Left ventricle myocardium superior (tissue), 1 donor: Measurements from ENCODE around the gene GIMAP6. TPM values are rescaled to one million over a fixed set of nuclear protein-coding genes. Genes with fewer than 3 reads are reported as not detected.
"Not testable (repeated sequence)": the region's sequence is repeated elsewhere in the genome, so short reads cannot be mapped to it uniquely, and the experiment has no call there.

Experiments
- ATAC-seq: fragments of 200-7000 bp; cut with Tn5 transposase; one replicate; pipeline ENCODE4 v1.9.1; 2020; ENCODE audit warnings: mild to moderate bottlenecking, moderate library complexity
- DNase-seq: peaks from one replicate; pipeline ENCODE4 v3.0.0-alpha.2; 2020
- intact Hi-C: fragments of 100-400 bp; cut with micrococcal nuclease; formaldehyde crosslinking; loops from one replicate; pipeline ENCODE4 v1.11.0; 2022
- total RNA-seq: library from RNA; stranded (reverse); fragmentation: NEBNext Ultra II Directional; extraction: Animal tissue kit (Norgen Biotek cat#: 25700); gene quantifications from one replicate; pipeline ENCODE4 v1.2.1, GENCODE V29; 2021
- donor health status: DM: no; HTN: yes; CAD: no; lungs with severe emphysema.

Gene GIMAP6
- total RNA-seq, 1 donor from 2014 or later = 31.5 TPM

DNA sequence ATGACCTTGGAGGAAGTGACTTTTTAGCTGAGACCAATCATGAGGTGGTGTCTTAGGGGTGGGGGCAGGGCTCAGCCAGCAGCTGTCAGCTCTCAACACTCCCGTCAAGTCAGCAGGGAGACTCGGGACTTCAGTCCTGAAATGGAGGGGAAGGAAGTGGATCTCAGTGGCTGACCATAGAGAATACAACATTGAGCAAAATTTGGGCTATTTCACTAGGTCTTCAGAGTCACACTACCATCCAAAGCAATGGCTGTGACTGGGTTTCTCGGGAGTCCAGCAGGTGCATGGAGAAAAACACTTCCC, 16.8 kb upstream of the GIMAP6 start:
- ATAC-seq (peak; percentile 42), DNase-seq (no peak)
- intact Hi-C loops = no loop called here

GRCh38 chr7:150648353-150649079, 16.3 kb upstream of the GIMAP6 start:
- DNase-seq (no peak), ATAC-seq (peak; percentile 39)
- intact Hi-C loops = no loop called here

DNA sequence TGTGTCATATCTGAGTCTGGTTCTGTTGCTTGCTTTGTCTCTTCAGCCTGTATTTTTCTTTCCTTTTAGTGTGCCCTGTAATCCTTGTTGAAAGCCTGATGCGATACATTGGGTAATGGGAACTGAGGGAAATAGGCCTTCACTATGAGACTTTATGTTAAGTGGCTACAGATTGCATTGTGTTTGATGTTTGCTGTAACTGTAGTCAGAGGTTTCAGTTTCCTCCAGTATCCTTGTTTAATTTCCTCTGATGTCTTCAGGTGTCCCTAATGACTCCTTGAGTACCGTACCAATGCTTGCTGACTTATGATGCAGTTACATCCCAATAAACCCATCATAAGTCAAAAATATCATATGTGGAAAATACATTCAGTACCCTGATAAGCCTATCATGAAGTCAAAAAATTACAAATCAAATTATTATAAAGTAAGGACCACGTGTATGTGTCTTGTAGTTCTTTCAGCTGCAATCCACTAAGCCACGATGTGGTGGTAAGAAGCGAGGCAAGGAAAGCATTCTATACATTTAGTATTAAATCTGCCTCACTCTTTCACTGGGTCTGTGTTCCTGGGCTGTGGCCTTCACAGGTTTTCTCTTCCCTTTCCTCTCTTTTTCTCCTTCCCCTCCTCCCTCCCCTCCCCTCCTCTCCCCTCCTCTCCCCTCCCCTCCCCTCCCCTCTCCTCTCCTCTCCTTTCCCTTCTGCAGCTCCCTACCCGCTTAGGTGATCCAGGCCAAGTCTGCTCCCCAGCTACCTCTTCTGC, 13.3 kb upstream of the GIMAP6 start:
- ATAC-seq (no peak), DNase-seq (no peak)

GRCh38 chr7:150642926-150643325, 10.7 kb upstream of the GIMAP6 start:
- intact Hi-C loops = no loop called here
- no peak for DNase-seq
- no peak for ATAC-seq

More for the DNA sequence above, 13.3 kb upstream of the GIMAP6 start:
- intact Hi-C loops = no loop called here

- DNase-seq = no peak
- intact Hi-C loops = no loop called here
- ATAC-seq = no peak
Measured at GRCh38 chr7:150641854-150642253, 9.7 kb upstream of the GIMAP6 start.

DNA sequence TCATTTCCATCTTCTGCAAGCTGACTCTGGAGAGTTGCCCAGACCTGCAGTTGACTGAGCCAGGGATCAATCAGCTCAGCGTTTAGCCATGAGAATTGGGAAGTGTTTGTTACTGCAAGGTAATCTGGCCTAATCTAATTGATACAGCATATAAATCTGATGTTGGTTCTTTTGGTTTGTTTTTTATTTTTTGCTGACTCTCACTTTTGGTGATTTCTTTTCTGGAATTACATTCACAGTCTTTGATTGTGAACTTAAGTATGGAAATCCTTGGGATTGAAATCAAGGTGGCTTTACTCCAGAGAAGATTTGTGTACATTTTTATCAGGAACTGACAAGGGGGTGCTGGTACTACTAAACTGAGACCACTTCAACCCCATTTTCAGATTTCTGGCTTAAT, 1.7 kb upstream of the GIMAP6 start:
- intact Hi-C loops = no loop called here
- DNase-seq = no peak
- no peak for ATAC-seq

- intact Hi-C loops = no loop called here
Measured at GRCh38 chr7:150631084-150631826, 930 bp downstream of the GIMAP6 start.

DNA sequence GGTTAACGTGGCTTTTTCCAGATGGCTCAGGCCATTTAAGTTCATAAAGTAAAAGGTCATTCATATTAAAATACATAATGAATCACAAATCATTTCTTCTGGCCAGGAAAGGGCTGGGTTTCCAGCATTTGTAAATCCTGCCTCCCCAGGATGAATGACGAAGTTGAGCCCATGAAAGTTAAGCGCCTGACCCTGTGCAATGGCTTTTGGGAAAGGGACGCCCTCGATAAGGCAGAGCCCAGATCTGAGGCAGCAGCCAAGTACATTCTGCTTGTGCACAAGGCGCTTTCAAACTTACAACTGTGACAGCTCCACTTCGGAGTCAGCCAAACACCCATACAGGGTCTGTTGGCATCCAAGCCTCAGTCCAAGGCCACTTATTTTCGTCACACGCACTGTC, 2.8 kb downstream of the GIMAP6 start:
- ATAC-seq (peak; percentile 93), DNase-seq (peak; percentile 69)
- intact Hi-C loops = no loop called here

More at GRCh38 chr7:150631084-150631826, 930 bp downstream of the GIMAP6 start:
- DNase-seq (peak; percentile 55), ATAC-seq (peak; percentile 59)

GRCh38 chr7:150627959-150628358, 4.2 kb downstream of the GIMAP6 start:
- intact Hi-C loops = no loop called here
- no peak for ATAC-seq
- DNase-seq = no peak

GRCh38 chr7:150626696-150627095, 5.5 kb downstream of the GIMAP6 start:
- intact Hi-C loops = no loop called here
- DNase-seq = no peak
- ATAC-seq = no peak

DNA sequence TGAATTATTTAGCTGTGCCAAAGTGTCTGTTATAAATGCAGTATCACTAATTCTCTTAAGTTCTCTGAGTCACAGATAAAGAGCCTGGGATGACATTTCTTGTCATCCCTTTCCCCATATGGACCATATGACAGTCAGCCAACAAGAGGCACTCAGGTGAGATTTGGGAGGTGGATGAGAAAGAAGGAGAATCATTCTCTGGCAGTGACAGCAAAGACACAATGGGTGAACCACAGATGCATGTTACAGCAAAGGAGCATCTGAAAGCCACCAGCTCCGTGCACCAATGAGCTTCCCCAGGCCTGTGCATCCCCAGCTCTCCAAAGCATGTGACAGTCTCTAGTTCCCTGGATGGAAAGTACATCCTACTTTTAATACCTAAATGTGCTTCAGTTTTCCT, 10.8 kb downstream of the GIMAP6 start:
- no peak for DNase-seq
- ATAC-seq = no peak
- intact Hi-C loops = no loop called here

DNA sequence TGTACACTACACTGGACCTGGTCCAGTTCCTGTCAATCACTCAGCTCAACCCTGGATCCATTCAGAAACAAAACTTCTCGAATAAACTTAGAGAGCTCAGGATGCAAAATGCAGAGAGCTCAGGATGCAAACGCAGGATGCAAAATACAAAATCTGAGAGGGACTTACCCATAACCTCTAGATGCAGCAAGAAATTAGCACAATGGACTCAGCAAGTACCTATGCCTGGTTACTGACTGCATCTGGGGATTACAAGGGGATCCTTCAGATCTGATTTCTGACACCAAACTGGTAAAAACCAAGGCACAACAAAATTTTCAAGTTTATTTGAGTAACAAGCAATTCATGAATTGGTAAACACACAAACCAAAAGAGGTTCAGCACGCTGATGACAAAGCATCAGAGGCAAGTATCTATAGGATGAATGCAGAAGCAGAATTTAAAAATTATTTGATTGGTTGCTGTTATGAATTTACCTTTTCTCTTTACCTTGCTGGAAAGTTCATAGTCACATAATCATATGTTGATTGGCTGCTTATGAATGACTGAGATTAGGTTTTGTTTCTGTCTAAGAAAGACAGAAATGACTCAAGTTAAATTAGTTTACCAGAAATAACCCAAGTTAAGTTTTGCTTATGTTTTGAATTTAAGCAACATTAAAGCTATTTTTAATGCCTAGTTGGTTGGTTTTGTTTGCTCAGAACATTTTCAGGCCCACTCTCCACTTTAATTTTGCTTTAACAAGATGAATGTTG, 11.4 kb downstream of the GIMAP6 start:
- DNase-seq (no peak), ATAC-seq (no peak)
- intact Hi-C loops = no loop called here

DNA sequence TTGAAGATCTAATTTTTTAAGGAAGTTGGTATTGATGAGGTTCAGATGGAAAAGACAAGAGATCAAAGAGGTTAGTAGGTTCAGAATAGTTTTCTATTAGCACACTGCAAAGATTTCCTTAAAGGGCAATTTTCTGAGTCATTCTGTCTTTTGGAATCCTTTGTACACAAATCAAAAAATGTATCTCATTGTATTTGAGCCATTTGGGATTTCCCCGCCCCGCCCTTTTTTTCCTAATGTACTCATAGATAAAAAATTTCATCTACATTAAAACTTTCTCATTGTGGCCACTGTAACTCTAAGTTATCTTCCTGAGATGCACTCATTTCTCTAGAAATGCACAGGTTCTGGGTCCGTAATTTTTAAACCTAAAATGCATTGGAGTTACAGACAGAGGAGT, 12.1 kb downstream of the GIMAP6 start:
- intact Hi-C loops = no loop called here
- DNase-seq (no peak), ATAC-seq (no peak)

DNA sequence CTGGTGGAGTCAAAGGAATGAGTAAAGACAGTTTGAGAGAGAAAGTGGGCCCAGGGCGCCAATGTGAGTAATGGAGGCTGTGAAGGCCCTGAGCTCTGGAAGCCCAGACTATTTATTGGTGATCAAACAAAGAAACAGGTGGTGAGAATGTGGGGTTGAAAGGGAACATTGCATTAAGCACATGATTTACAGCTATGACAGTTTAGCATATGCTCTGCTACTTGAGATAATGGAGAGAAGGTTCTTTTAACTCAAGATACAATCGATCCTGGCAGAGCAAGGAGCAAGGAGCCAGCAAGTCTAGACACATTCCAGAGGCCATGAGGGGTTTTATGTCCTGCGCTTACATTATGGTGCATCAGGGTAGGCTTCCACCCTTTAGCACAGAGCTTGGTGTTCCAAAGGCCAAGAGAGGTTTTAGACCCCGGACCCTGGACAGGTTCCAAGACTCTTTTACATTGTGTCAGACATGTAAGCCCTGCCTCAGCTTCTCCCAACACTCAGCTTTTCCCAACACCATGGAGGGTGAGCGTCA, 16.9 kb downstream of the GIMAP6 start:
- ATAC-seq, DNase-seq, intact Hi-C loops: not testable (repeated sequence)

DNA sequence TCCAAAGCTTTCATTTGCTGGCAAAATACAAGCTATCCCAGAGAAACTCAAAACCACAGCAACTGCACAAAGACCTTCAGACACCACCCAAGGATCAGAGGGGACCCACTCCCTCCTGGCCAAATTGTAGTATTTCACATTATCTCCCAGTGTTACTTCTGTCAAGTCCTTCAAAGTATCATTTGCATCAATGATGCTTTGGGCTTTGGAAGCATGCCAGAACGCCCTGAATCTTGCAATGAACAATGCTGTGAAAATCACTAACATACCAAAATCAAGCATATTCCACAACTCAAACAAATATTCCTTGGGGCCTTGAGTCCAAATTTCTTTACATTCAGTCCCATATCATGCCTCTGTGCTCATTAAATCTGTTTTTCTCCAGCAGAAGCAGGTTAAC, 17.8 kb downstream of the GIMAP6 start:
- DNase-seq, ATAC-seq, intact Hi-C loops: not testable (repeated sequence)

- no peak for DNase-seq
- no peak for ATAC-seq
- intact Hi-C loops = no loop called here
Measured at GRCh38 chr7:150613880-150614279, 18.3 kb downstream of the GIMAP6 start.

GRCh38 chr7:150612925-150613324, 19.3 kb downstream of the GIMAP6 start:
- ATAC-seq = no peak
- intact Hi-C loops = no loop called here
- DNase-seq = no peak

DNA sequence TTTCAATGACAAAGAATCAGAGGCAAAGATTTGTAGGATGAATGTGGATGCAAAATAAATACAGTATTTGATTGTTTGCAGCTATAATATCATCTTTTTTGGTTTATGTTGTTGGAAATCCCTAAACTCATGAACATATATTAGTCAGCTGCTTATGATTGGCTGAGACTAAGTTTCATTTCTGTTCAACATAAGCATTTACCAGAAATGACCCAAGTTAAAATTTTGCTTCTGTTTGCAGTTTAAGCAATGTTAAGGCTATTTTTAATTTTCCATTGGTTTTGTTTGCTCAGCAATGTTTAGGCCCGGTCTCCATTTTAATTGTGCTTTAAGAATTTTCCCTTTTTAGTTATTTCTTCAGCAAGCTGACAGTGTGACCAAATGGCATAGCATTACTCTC, 22.0 kb downstream of the GIMAP6 start:
- DNase-seq (no peak), ATAC-seq (no peak)
- intact Hi-C loops = no loop called here

GRCh38 chr7:150603600-150603999, 28.6 kb downstream of the GIMAP6 start:
- ATAC-seq = peak; percentile 53
- DNase-seq, intact Hi-C loops: not testable (repeated sequence)
